Measurements from ENCODE around the gene ZNF503. TPM values are rescaled to one million over a fixed set of nuclear protein-coding genes. Genes with fewer than 3 reads are reported as not detected.
A peak's percentile ranks its signal among the peaks of the same experiment; 100 is the strongest.

ZNF503 gene
- total RNA-seq, 1 experiment from 2014 or later, result 1.9 TPM

DNA sequence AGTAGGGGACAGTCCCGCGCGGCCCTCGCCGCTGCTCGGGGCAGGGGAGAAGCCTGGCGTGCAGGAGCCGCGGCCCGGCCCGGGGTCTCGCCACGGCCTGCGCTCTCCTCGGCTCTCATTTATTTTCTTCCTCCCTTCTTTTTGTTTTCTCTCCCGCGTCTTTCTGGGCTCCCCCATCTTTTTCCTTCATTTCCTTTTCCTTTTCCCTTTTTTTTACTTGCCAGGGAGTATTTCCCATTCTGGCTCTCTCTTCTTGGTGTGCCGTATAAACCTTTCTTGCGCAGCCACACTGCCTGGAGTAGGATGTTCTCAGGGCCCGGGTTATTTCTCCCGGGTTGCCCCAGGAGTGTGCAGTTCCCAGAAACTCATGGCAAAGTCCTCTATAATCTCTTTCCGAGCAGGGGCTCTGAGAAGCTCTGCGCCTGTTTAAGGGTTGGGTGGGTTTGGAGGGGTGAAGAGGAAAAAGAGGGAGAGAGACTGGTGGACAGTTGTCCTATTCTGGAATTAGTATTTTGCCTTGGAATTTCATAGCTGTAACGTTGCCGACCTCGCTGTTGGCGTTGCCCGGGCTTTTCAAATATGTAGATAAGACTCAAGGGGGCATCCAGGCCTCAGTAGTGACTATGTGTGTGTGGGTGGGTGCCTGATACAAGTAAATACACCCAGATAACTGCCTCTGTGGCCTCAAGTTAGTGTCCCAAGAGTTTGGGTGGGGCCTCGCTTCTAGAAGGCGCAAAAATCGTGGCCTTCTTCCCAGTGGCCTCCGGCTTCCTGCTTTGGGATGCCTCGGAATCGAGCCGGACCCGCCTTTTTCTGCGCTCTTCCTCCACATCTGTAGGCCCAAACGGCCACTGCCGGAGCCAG, 4.3 kb upstream of the ZNF503 start:
- no peak overlapping the region for H3K27ac ChIP-seq
- no peaks in the 10 kb centered on the region for H3K27me3 ChIP-seq
- H3K4me1 ChIP-seq, result peaks cover 3% of the 10 kb centered on the region; the same call in 1 of the 2 replicates
- H3K36me3 ChIP-seq, result no peaks in the 10 kb centered on the region
- DNase-seq, result no peak
- no peak overlapping the region for H3K4me3 ChIP-seq
- H3K9me3 ChIP-seq (replicated peaks), result no peaks in the 10 kb centered on the region

DNA sequence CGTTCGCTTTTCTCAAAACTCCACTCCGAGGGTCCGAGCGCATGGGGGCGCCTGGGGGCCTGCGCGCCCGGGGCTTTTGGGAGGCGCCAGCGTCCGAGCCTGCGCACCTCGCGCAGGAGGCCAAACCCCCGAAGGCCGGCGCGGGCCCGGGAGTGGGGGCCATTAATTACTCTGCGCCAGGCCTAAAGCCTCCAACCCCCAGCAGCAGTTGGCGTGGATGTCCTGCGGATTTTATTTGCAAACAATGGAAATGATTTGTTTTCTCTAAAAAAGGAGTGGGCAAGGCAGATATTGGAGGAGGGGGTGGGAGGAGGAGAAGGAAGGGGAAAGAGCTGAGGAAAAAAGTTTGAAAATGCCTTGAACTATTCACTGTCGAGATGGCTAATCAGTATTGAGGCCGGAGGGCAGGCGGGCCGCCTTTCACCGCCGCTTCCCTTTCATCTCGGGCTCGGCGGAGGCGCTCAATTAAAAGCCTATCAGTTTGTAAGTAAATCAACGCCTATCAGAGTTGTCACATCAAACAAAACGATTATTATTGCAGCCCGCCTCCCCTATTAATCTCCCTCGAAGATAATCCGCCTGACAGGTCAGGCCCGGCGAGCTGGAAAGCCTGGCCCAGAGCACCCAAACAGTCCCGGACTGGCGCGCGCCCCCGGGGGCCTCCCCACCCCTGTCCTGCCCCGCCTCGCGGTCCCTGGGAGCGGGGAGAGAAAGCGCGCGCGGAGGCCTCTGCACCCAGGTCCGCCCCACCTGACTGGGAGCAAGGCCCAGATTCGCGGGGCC, 3.4 kb upstream of the ZNF503 start:
- Histone ChIP-seq H3K4me3 (no peak overlapping the region), H3K4me1 (peaks cover 3% of the 10 kb centered on the region; the same call in 1 of the 2 replicates), H3K27ac (no peak overlapping the region), H3K27me3 (no peaks in the 10 kb centered on the region), H3K9me3 (replicated peaks) (no peaks in the 10 kb centered on the region), H3K36me3 (no peaks in the 10 kb centered on the region)
- no peak for DNase-seq

DNA sequence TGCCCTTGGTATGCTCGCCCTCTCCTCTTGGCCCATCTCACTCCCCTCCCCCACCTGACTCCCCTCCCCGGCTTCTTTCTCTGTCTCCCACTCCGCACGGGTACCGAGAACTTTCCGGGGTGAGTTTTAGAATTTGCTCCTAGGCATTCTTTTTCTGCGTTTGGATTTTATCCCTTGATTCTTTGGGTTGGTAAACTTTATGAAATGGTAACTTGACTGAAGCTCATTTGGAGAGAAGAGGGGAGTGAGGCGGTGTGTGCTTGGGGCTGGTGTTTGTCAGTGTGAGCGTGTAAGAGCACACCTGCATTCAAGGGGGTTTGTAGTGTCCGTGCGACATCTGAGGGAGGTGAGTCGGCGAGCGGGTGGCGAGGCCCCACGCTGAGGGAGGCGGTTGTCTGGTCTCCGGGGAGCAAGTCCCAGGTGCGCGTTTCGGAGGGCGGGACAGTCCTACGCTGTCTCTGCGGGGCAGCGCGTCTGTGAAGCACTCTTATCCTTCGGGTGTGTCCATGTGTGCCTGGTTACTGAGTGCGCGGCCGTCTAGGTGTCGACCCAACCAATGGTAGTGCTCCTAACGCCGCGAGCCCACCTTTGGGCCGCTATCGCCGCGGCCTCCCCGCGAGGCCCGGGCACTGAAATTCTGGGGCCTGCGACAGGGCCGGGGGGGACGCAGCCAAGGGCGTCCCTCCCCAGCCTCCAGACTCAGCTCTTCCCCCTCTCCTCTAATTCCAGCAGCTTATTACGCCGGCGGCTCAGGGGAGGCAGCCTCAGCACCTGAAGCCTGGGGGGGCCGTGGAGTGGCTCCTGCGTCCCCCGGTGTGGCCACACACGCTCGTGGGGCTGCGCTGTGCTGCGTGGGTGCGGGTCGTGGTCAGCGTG, 2.6 kb upstream of the ZNF503 start:
- Histone ChIP-seq H3K27ac (no peak overlapping the region), H3K9me3 (replicated peaks) (no peaks in the 10 kb centered on the region), H3K27me3 (no peaks in the 10 kb centered on the region), H3K4me3 (no peak overlapping the region), H3K4me1 (peaks cover 3% of the 10 kb centered on the region; the same call in 1 of the 2 replicates), H3K36me3 (no peaks in the 10 kb centered on the region)
- DNase-seq, result no peak

DNA sequence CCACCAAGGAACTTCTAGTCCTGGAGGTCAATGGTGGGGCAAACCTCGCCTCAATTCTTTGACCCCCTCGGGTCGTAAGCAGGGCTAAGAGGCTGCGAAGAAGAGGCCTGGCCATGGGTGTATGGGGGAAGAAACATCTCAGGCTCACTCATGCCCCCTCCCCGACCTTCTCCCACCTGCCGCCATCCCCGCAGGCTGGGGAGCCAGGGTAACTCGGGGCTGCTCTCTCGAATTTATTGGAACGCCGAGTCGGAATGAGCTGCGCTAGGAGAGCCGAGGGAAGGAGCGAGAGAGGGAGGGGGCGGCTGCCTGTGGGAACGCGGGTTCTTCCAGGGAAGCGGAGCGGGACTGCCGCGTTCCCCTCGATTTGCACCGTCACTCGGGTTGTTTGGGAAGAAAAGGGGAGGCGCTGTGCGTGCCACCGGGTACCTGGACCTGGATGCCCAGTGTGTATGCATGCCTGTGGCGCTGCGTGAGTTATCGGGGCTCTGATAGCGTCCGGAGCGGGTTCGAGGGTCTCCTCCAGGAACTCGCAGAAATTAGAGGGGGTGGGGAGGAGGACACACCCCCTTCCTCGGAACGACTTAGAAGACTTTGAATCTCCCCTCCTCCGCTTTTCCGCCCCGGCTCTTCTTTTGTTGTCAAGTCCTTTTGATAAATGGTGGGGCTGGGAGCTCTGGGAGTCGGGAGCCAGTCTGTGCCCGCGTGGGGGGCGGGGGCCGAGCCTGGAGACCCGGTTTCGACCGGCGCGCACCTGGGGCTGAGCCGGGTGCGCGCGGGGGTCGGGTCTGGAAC, 1.8 kb upstream of the ZNF503 start:
- Histone ChIP-seq H3K4me1 (peaks cover 3% of the 10 kb centered on the region; the same call in 1 of the 2 replicates), H3K9me3 (replicated peaks) (no peaks in the 10 kb centered on the region), H3K4me3 (peak overlapping the region; percentile 69), H3K27me3 (no peaks in the 10 kb centered on the region), H3K27ac (no peak overlapping the region; the same call in 1 of the 2 replicates), H3K36me3 (peaks cover 3% of the 10 kb centered on the region; the same call in 1 of the 2 replicates)
- DNase-seq, result peak; percentile 29 to 42

DNA sequence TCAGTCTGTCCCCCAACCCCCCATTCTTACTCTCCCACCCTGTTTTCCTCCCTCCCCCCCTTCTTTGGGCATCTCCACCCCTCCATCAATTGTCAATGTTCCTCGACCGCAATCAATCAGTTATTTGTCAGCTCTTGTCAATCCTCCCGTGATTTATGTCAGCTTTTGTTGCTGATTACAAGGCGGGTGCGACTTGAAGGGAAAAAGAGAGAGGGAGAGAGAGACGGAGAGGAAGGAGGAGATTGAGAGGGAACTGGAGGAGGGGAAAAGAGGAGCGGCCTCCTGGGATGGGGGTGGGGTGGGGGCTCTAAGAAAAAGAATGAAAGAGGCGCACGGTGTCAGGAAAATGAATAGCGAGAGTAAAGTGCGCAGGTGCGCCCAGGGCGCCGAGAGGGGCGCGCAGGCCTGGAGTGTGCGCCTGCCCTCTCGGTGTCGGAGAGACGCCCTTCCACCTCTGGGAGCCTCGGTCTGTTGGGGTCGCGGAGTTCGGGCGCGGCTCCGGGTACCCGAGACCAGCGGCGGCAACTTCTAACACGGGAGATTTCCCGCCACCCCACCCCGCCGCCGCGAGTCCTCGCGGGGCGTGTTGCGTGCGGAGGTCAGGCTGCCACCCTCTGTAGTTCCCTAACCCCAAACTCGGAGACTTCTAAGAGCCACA, 1.1 kb upstream of the ZNF503 start:
- Histone ChIP-seq H3K27ac (peak overlapping the region; percentile 49; the same call in 1 of the 2 replicates), H3K4me3 (peak overlapping the region; percentile 69), H3K4me1 (peaks cover 3% of the 10 kb centered on the region; the same call in 1 of the 2 replicates), H3K27me3 (no peaks in the 10 kb centered on the region), H3K9me3 (replicated peaks) (no peaks in the 10 kb centered on the region), H3K36me3 (peaks cover 9% of the 10 kb centered on the region)
- DNase-seq, result peak in 1 of 2 experiments; percentile 22

DNA sequence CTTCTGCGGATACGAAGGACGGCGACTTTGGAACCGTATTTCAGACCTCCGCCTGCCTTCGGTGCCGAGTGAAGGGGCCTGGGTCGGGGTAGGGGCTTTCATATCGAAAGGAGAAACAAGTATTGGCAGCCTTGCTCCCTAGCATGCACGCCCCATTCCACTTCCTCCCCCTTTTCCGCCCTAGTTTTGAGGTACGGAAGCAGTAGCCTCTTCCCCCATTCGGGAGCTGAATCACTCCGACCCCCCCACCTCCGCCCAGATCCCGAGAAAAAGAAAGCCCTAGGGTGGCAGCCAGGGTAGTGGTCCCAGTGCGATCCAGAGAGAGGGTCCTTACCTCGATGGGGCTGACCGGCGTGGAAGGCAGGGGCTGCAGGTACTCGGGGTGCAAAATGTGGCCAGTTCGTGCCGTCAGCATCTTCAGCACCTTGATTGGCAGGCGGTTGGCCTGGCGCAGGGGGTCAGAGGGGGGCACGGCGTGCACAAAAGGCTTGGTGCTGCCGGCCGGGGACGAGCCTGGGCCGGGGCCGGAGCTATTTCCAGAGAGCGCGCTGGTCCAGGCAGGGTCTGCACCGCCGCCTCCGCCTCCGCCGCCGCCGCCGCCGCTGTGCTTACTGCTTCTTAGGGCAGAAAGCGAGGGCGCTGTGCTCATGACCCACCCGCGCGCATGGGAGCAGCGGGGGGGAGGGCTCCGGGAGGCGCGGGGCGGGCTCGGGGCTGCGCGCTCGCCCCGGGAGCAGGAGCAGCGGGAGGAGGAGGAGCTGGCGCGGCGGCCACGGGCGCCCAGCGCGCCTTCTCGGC, 594 bp downstream of the ZNF503 start:
- peak; percentile 32 to 56 for DNase-seq
- Histone ChIP-seq H3K27ac (peak overlapping the region; percentile 49; the same call in 1 of the 2 replicates), H3K4me1 (peaks cover 3% of the 10 kb centered on the region; the same call in 1 of the 2 replicates), H3K36me3 (peaks cover 10% of the 10 kb centered on the region), H3K27me3 (no peaks in the 10 kb centered on the region), H3K9me3 (replicated peaks) (no peaks in the 10 kb centered on the region), H3K4me3 (peak overlapping the region; percentile 69)

DNA sequence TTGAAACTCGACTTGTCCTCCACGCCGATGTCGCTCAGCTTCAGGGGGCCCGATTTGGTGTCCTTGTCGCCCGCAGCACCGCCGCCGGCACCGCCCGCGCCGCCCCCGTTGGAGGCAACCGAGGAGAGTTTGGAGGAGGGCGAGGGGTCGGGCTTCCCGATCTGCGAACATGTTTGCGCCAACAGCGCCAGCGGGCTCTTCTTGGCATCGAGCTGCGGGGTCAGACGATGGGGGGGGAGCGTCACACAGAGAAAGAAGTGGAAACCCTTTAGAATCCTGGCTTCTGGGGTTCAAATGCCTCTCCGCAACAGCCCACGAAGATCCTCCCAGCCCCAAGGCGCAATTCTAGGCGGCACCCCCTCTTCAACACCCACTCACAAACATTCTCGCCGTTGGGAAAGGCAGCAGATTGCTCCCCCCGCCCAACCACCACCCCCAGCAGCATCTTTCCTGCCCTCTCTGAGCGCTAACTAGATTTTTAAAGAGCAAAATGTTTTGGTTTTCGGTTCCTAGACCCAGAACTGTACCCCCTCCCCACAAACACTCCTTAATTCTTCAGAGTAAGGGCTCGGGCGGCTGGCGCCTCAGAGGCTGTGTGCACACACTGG, 1.3 kb downstream of the ZNF503 start:
- Histone ChIP-seq H3K4me1 (peaks cover 3% of the 10 kb centered on the region; the same call in 1 of the 2 replicates), H3K27ac (peak overlapping the region; percentile 49; the same call in 1 of the 2 replicates), H3K27me3 (no peaks in the 10 kb centered on the region), H3K36me3 (peaks cover 10% of the 10 kb centered on the region), H3K9me3 (replicated peaks) (no peaks in the 10 kb centered on the region), H3K4me3 (peak overlapping the region; percentile 69)
- DNase-seq, result no peak

DNA sequence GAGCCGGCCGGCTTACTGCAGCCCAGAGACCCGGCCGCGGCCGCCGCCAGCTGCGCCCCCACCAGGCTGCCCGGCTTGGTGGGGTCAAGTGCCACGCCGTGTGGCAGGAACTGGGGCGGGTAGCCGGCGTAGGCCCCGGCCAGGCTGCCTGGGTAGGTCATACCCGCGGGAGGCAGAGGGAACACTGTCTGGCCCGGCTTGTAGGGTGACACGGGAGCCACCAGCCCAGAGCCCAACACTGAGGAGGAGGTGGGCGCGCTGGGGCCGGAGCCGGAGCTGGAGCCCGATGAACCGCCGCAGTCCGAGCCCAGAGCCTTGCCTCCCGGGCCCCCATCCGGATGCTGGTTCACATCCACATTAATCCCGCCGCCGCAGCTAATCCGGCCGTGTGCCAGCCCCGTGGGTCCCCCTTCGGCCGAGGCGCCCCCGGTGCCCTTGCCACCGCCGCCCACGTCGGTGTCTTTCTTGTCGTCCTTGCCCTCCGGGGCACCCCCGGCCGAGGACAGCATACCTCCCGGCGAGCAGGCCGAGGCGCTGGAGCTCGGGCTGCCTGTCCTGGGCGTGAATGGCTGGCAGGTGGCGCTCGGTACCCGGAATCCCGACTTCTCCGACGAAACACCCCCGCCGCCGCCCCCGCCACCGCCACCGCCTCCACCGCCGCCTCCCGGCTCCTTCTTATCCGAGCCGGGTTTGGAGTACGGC, 2.0 kb downstream of the ZNF503 start:
- peak overlapping the region; percentile 69 for H3K4me3 ChIP-seq
- no peaks in the 10 kb centered on the region for H3K27me3 ChIP-seq
- no peaks in the 10 kb centered on the region for H3K9me3 ChIP-seq (replicated peaks)
- DNase-seq, result peak; percentile 69 to 71
- no peak overlapping the region for H3K27ac ChIP-seq
- H3K4me1 ChIP-seq, result peaks cover 3% of the 10 kb centered on the region; the same call in 1 of the 2 replicates
- H3K36me3 ChIP-seq, result peaks cover 10% of the 10 kb centered on the region

DNA sequence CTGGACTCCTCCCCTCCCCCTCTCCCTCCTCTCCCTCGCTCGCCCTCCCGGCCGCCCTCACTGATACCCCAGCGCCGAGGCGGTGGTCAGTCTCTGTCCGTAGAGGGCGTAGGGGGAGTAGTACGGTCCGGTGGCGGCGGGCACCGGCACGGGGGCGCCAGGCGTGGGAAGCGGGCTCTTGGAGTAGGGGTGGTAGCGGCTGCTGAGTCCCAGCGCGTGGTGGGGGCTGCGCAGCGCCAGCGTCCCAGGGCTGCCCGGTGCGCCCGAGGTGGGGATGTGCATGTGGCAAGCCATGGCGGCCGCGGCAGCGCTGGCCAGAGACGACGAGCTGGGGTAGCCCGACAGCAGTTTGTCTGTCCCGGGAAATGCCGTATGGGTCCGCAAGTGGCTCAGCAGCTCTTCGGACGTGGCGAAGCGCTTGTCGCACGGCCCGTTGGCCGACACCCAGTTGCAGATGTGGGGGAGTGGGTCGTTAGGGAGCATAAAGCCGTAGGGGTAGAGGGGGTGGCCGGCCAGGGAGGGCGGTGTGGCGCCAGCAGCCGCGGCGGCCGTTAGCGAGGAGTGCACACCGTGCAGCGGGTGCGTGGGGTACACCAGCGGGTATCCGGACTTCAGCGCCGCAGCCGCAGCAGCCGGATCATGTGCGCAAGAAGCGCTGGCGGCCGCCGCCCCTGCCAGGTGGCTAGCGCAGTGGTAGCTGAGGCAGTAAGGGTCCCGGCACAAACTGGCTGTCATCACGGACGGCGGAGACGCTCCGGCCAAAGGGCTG, 2.7 kb downstream of the ZNF503 start:
- Histone ChIP-seq H3K27me3 (no peaks in the 10 kb centered on the region), H3K9me3 (replicated peaks) (no peaks in the 10 kb centered on the region), H3K27ac (no peak overlapping the region), H3K4me1 (peaks cover 3% of the 10 kb centered on the region; the same call in 1 of the 2 replicates), H3K4me3 (no peak overlapping the region), H3K36me3 (peaks cover 10% of the 10 kb centered on the region)
- DNase-seq, result no peak

DNA sequence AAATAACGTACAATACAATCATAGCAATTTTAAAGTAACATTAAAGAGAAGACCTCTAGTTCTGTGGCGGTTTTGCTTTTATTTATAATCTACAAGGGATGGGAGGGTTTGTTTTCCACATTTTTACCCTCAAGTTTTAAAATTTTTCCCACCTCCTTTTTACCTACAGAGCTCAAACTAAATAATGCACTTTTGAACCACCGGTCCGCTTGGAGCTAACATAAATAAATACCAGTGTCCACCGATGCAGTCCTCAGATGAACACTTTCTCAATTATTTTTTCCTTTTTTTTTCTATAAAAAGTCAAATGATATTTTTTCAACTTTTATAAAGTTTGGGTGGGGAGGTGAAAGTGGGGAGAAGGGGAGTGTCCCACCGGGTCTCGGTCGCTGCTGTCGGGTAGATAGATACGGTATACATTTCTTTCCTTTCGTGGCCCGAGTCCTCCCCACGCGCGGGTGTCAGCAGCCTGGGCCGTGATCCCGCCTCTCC, 3.3 kb downstream of the ZNF503 start:
- H3K4me3 ChIP-seq, result no peak overlapping the region
- H3K27ac ChIP-seq, result no peak overlapping the region
- no peaks in the 10 kb centered on the region for H3K27me3 ChIP-seq
- peaks cover 10% of the 10 kb centered on the region for H3K36me3 ChIP-seq
- no peak for DNase-seq
- H3K9me3 ChIP-seq (replicated peaks), result no peaks in the 10 kb centered on the region
- peaks cover under 1% of the 10 kb centered on the region; the same call in 1 of the 2 replicates for H3K4me1 ChIP-seq
